Stimulated activated naive CD8-positive, alpha-beta T cell treated with anti-CD3 and anti-CD28 coated beads, Interleukin-15, Interleukin-2, amounts not matched to agents 100 ng/mL and 50 ng/mL, for 24 hours (primary cell): ENCODE measurements around the gene CCR9.

Source experiments
- H3K27ac Mint-ChIP-seq: one replicate; pipeline ENCODE4 v1.8.0; 2021; ENCODE audit warnings: mild to moderate bottlenecking, mixed read lengths
- H3K27me3 Mint-ChIP-seq: one replicate; pipeline ENCODE4 v1.8.0; 2021; ENCODE audit warnings: mixed read lengths
- H3K36me3 Mint-ChIP-seq: one replicate; pipeline ENCODE4 v1.8.0; 2021; ENCODE audit warnings: low read depth, mixed read lengths
- H3K4me1 Mint-ChIP-seq: one replicate; pipeline ENCODE4 v1.8.0; 2021; ENCODE audit warnings: low read depth, mixed read lengths
- H3K4me3 Mint-ChIP-seq: one replicate; pipeline ENCODE4 v1.8.0; 2021; ENCODE audit warnings: mild to moderate bottlenecking, mixed read lengths
- H3K9me3 Mint-ChIP-seq: one replicate; pipeline ENCODE4 v1.8.0; 2021; ENCODE audit warnings: mixed read lengths

The CCR9 gene

GRCh38 chr3:45884368-45885201 lies 1.8 kb upstream of the CCR9 start:
- H3K27me3 Mint-ChIP-seq = peaks cover 40% of the 10 kb centered on the region
- no peak overlapping the region for H3K27ac Mint-ChIP-seq
- no peaks in the 10 kb centered on the region for H3K9me3 Mint-ChIP-seq
- H3K36me3 Mint-ChIP-seq = no peaks in the 10 kb centered on the region
- peaks cover 42% of the 10 kb centered on the region for H3K4me1 Mint-ChIP-seq
- no peak overlapping the region for H3K4me3 Mint-ChIP-seq

GRCh38 chr3:45887285-45887684 lies 942 bp downstream of the CCR9 start:
- Mint-ChIP-seq H3K27ac (no peak overlapping the region), H3K9me3 (no peaks in the 10 kb centered on the region), H3K27me3 (peaks cover 53% of the 10 kb centered on the region), H3K36me3 (no peaks in the 10 kb centered on the region), H3K4me3 (no peak overlapping the region), H3K4me1 (peaks cover 36% of the 10 kb centered on the region)

DNA sequence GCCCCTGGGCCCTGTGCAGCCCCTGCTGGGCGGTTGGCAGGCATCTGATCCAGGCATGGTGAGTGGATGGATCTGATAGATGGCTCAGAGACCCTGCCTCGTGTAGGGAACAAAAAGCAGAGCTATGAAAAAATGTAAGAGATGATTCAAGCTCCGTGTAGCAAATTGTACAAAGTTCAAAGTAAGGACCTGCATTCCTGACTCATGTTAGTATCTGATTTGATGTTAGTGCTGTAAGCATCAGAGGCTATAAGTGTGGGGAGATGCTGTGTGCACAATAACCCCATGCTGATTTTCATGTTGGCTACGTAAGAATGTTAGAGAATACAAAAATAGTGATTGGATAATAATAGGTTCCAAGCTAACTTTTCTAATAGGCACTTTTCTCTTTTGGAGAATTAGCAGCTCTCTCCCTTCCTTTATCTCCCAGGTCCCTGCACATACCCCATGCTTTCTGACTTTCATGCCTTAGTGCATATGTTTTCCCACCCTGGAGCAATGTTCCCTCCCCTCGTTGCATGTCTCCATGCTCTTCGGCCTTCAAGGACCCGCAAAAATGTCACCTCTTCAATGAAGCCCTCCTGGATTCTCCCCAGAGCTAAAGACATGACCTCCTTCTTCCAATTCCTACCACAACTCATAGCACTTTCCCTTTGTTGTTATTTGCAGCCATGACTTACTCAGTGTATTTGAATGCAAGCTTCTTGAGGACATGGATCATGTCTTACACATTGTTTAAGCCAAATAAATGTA lies 1.6 kb downstream of the CCR9 start:
- Mint-ChIP-seq H3K4me1 (peaks cover 42% of the 10 kb centered on the region), H3K9me3 (no peaks in the 10 kb centered on the region), H3K36me3 (no peaks in the 10 kb centered on the region), H3K27ac (no peak overlapping the region), H3K4me3 (no peak overlapping the region), H3K27me3 (peaks cover 54% of the 10 kb centered on the region)

DNA sequence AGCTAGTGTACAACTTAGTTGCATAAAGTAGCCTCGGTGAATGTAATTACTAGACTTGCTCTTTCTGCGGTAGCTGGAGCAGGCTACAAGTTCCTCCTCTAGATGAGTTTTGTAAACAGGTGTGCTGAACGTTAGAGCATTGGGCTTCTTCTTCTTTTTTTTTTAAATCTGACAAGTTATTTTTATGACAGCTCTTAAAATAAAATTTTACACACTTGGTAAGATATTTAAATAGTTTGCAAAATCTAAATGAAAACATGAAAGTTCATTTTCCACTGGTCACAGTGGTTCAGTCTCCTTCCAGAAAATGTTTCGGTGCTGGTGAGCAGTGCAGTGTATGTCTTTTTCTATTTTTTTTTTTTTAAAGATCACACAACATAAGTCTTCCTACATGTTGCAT lies 3.0 kb downstream of the CCR9 start:
- H3K4me3 Mint-ChIP-seq = no peak overlapping the region
- H3K4me1 Mint-ChIP-seq = peaks cover 56% of the 10 kb centered on the region
- H3K36me3 Mint-ChIP-seq = no peaks in the 10 kb centered on the region
- no peak overlapping the region for H3K27ac Mint-ChIP-seq
- H3K9me3 Mint-ChIP-seq = no peaks in the 10 kb centered on the region
- H3K27me3 Mint-ChIP-seq = peaks cover 52% of the 10 kb centered on the region

- no peak overlapping the region for H3K4me3 Mint-ChIP-seq
- no peaks in the 10 kb centered on the region for H3K36me3 Mint-ChIP-seq
- peaks cover 50% of the 10 kb centered on the region for H3K4me1 Mint-ChIP-seq
- H3K27me3 Mint-ChIP-seq = peaks cover 49% of the 10 kb centered on the region
- no peak overlapping the region for H3K27ac Mint-ChIP-seq
- no peaks in the 10 kb centered on the region for H3K9me3 Mint-ChIP-seq
These were observed 4.1 kb downstream of the CCR9 start for GRCh38 chr3:45890405-45890804.

DNA sequence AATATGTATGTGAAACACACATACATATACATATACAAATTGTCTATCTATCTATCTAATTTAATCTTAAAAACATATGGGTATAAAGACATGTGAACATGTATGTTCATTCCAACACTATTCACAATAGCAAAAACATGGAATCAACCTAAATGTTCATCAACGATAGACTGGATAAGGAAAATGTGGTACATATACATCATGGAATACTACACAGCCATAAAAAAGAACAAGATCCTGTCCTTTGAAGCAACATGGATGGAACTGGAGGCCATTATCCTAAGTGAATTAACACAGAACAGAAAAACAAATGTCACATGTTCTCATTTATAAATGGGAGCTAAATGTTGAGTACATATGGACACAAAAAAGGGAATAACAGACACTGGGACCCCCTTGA lies 5.8 kb downstream of the CCR9 start:
- Mint-ChIP-seq H3K27me3 (peaks cover 43% of the 10 kb centered on the region), H3K4me1 (peaks cover 42% of the 10 kb centered on the region), H3K9me3 (no peaks in the 10 kb centered on the region), H3K27ac (no peak overlapping the region), H3K36me3 (no peaks in the 10 kb centered on the region), H3K4me3 (no peak overlapping the region)

- Mint-ChIP-seq H3K4me1 (peaks cover 35% of the 10 kb centered on the region), H3K9me3 (no peaks in the 10 kb centered on the region), H3K4me3 (no peak overlapping the region), H3K27me3 (peaks cover 48% of the 10 kb centered on the region), H3K27ac (no peak overlapping the region), H3K36me3 (no peaks in the 10 kb centered on the region)
These were observed 7.7 kb downstream of the CCR9 start for GRCh38 chr3:45894015-45894414.

DNA sequence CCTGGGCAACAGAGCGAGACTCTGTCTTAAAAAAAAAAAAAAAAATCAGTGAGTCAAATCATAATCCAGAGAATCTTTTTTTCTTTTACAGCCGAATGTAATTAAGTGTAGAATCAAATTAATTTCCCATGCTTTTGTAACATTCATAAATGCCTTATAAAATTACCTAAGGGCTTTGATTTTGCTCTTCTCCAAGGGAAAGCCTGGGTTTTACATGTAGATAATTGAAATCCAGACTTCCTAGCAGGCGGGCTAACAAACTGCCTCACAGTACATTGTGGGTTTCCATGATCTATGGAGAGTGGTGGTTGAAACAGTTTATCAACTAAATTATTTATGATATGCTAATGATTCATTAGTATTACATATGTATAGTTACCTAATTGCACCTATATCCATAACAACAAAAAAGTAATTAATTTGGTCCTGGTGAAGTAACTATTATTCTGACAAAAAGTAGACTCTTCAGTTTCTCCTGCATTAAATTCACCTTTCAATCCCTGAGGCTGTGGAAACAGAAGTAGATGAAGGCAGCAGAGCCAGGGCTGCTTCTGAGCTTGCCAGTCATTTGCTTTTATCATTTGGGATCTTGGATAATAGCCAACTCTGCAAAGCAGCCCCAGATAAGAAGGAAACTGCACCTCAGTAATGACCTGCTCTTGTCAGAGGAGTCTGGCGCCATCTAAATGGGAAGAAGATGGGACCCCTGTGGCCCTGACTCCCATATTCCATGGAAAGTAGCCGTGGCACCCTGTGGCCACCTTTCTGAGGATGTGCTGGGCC lies 9.5 kb downstream of the CCR9 start:
- Mint-ChIP-seq H3K4me3 (no peak overlapping the region), H3K4me1 (peaks cover 24% of the 10 kb centered on the region), H3K27me3 (peaks cover 42% of the 10 kb centered on the region), H3K27ac (no peak overlapping the region), H3K9me3 (no peaks in the 10 kb centered on the region), H3K36me3 (no peaks in the 10 kb centered on the region)

GRCh38 chr3:45896956-45897355 lies 10.6 kb downstream of the CCR9 start:
- Mint-ChIP-seq H3K4me1 (peaks cover 23% of the 10 kb centered on the region), H3K27me3 (peaks cover 31% of the 10 kb centered on the region), H3K27ac (no peak overlapping the region), H3K4me3 (no peak overlapping the region), H3K9me3 (no peaks in the 10 kb centered on the region), H3K36me3 (no peaks in the 10 kb centered on the region)

- H3K36me3 Mint-ChIP-seq = peaks cover 4% of the 10 kb centered on the region
- H3K9me3 Mint-ChIP-seq = no peaks in the 10 kb centered on the region
- H3K4me1 Mint-ChIP-seq = peaks cover 26% of the 10 kb centered on the region
- no peak overlapping the region for H3K27ac Mint-ChIP-seq
- peaks cover 16% of the 10 kb centered on the region for H3K27me3 Mint-ChIP-seq
- H3K4me3 Mint-ChIP-seq = no peak overlapping the region
These were observed 18.6 kb downstream of the CCR9 start for GRCh38 chr3:45904931-45905330.

DNA sequence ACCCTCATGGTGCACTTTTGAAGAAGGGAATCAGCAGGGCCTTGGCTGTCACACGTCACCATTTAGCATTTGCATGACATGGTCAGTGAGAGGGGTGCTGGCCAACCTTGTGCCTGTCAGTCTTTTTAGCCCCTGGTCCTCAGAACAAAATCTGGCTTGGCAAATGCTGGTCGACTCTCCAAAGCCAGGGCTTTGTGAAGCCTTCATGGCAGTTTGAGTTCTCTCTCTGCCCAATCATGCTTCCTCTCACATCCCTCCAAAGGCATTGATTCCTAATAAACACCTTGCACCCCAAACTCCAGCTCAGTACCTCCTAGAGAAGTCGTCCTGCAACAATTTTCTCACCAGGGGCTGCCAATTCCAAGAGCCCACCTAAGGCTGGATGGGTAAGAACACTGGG lies 19.4 kb downstream of the CCR9 start:
- no peak overlapping the region for H3K27ac Mint-ChIP-seq
- H3K27me3 Mint-ChIP-seq = peaks cover 24% of the 10 kb centered on the region
- H3K4me1 Mint-ChIP-seq = peaks cover 30% of the 10 kb centered on the region
- peaks cover 4% of the 10 kb centered on the region for H3K36me3 Mint-ChIP-seq
- no peaks in the 10 kb centered on the region for H3K9me3 Mint-ChIP-seq
- no peak overlapping the region for H3K4me3 Mint-ChIP-seq

DNA sequence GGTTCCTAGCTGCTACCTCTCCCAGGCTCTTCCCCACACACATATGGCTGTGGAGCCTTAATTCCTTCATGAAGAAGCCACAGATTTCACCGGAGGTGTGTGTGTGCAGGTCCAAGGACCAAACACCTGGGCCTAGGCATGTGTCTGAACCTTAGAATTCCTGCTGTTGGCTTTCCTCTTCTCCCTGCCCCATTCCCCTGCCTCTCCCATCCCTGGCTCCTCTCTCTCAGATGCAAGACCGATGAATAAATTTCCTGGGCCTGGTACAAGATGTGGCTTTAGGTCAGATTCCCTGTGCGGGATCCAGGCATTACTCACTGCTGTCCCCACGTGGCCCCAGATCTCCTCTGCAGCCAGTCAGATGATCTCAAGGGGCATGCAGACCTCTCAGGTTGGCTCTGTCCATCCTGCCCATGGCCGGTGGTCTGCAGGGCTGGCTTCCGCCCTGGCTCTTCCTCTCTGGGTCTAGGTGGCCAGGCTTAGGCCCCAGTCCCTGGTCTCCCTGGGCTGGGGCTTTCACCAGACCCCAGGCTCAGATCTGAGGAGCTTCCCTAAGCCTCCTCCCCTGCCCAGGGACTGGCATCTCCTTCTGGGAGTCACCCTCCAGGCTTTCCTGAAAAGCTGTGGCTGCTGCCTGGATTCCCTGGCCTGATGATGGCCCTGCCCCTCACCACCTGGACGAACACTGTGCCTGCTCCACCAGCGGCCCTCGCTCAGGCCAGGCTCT lies 20.5 kb downstream of the CCR9 start:
- Mint-ChIP-seq H3K36me3 (peaks cover 5% of the 10 kb centered on the region), H3K27me3 (peaks cover 31% of the 10 kb centered on the region), H3K4me3 (no peak overlapping the region), H3K27ac (no peak overlapping the region), H3K9me3 (no peaks in the 10 kb centered on the region), H3K4me1 (peaks cover 30% of the 10 kb centered on the region)

GRCh38 chr3:45907769-45908705 lies 21.7 kb downstream of the CCR9 start:
- Mint-ChIP-seq H3K36me3 (peaks cover 8% of the 10 kb centered on the region), H3K27ac (no peak overlapping the region), H3K4me1 (peaks cover 30% of the 10 kb centered on the region), H3K9me3 (no peaks in the 10 kb centered on the region), H3K4me3 (no peak overlapping the region), H3K27me3 (peaks cover 40% of the 10 kb centered on the region)

DNA sequence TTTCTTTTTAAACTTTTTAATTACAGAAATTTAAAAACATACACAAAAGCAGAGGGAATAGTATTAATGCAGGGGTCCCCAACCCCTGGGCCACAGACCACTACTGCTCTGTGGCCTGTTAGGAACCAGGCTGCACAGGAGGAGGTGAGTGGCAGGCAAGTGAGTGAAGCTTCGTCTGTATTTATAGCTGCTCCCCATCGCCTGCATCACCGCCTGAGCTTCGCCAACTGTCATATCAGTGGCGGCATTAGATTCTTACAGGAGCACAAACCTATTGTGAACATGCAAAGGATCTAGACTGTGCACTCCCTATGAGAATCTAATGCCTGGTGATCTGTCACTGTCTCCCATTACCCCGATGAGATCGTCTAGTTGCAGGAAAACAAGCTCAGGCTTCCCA lies 22.4 kb downstream of the CCR9 start:
- Mint-ChIP-seq H3K27me3 (peaks cover 47% of the 10 kb centered on the region), H3K36me3 (peaks cover 8% of the 10 kb centered on the region), H3K27ac (no peak overlapping the region), H3K4me3 (no peak overlapping the region), H3K9me3 (no peaks in the 10 kb centered on the region), H3K4me1 (peaks cover 30% of the 10 kb centered on the region)
